22Rv1 (cell line): Measurements from ENCODE around the gene KRT83.
"Not testable (repeated sequence)": the region's sequence is repeated elsewhere in the genome, so short reads cannot be mapped to it uniquely, and the experiment has no call there.

Source experiments
- H3K27ac ChIP-seq: fragments of 450-650 bp; 2 replicates; pipeline ENCODE4 v1.5.1; 2017
- ZFX ChIP-seq: fragments of 450-650 bp; IDR thresholded peaks from 2 replicates; pipeline ENCODE4 v1.6.1; 2017; ENCODE audit warnings: antibody characterized with exemption, borderline replicate concordance
- TF ChIP-seq, protein P1 (sequence below): fragments of 450-650 bp; IDR thresholded peaks from 2 replicates; pipeline ENCODE4 v1.5.1; 2017; ENCODE audit warnings: mild to moderate bottlenecking

Gene KRT83

DNA sequence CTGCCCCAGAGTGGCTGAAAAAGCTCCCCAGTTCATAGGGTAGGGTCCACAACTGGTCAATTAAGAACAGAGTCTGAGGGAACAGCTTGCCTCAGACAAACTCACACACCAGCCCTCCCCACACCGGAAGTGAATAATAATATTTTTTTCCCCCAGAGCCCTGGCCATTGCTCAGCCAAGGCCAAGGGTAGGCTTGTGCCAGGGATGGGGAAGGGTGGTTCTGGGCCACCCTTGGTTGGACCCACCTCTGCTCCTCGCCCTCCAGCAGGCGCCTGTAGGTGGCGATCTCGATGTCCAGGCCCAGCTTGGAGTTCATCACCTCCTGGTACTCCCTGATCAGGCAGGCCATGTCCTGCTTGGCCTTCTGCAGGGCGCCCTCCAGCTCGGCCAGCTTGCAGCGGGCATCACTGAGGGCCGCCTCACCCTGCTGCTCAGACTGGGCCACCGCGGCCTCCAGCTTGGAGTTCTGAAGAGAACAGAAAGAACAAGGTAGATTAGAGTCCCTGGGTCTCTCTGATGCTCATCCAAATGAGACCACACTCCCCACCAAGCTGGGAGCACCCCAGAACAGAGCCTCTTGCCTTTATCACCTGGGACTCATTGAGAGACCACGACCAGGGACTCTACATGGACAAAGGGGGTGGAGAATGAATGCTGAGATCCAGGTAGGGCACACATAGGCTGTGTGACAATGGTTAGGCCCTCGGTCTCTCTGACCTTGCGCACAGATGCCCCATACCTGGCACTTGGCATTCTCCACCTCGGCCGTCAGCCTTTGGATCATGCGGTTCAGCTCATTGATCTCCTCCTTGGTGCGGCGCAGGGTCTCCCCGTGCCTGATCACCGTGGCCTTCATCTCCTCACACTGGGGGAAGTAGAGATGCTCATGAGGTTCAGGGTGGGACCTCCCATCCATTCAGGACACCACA, 34.1 kb downstream of the KRT83 start:
- not testable (repeated sequence) for H3K27ac ChIP-seq
- TF ChIP-seq, protein P1, sequence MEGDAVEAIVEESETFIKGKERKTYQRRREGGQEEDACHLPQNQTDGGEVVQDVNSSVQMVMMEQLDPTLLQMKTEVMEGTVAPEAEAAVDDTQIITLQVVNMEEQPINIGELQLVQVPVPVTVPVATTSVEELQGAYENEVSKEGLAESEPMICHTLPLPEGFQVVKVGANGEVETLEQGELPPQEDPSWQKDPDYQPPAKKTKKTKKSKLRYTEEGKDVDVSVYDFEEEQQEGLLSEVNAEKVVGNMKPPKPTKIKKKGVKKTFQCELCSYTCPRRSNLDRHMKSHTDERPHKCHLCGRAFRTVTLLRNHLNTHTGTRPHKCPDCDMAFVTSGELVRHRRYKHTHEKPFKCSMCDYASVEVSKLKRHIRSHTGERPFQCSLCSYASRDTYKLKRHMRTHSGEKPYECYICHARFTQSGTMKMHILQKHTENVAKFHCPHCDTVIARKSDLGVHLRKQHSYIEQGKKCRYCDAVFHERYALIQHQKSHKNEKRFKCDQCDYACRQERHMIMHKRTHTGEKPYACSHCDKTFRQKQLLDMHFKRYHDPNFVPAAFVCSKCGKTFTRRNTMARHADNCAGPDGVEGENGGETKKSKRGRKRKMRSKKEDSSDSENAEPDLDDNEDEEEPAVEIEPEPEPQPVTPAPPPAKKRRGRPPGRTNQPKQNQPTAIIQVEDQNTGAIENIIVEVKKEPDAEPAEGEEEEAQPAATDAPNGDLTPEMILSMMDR: peak; percentile 74

DNA sequence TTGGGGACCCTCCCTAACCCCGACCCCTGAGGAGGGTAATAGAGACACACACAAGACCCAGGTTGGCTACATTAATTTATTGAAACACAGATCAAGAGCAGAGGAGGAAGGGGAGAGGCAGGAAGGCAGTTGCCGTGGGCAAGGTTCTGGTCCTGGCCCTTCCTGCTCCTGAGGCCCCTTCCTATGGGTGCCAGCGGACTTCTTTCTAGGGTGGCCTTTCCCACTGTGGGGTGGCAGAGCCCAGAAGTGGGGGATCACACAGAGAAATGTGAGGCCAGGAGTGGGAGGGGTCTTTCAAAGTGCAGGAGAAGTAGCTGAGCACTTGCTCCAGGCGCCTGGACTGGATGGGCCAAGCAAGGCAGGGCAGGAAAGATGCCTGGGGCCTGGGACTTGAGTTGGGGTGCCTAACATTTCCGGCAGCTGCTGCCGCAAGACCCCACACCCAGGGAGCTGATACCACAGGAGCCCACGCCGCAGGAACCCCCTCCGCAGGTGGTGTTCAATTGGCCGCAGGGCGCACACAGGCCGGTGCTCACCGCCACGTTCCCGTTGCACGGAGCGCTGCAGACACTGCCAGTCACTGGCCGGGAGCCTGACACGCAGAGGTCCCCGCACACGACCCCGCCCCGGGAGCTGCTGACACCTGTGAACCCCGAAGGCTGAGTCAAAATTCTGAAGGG, 35.2 kb downstream of the KRT83 start:
- TF ChIP-seq, protein P1: no peak
- TF ChIP-seq ZFX: no peak
- no peak overlapping the region for H3K27ac ChIP-seq

DNA sequence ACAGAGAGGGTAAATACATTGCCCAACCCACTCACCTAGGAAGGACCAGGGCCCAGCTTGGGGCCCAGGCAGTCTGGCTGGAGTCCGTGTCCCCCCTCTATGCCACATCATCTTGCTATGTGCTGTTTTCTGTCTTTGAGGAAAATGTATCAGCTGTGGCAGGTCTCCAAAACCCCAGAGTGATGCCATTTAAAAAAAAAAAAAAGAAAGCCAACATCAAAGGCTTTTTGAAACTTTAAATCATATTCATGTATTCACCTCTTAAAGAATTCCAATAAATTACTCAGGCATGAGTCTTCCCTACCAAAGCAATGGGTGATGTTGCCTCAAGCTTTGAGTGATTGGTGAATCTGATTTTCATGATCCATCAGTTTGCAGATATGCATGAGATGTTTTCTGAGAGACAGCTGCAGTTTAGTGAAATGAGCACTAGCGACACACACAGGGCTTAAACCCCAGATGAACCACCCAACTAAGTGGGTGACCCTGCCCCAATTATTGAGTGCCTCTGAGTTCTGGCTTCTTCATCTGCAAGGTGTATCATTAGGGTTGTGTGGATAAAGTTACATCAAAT, 35.9 kb downstream of the KRT83 start:
- TF ChIP-seq, protein P1: no peak
- no peak for TF ChIP-seq ZFX
- H3K27ac ChIP-seq: no peak overlapping the region

DNA sequence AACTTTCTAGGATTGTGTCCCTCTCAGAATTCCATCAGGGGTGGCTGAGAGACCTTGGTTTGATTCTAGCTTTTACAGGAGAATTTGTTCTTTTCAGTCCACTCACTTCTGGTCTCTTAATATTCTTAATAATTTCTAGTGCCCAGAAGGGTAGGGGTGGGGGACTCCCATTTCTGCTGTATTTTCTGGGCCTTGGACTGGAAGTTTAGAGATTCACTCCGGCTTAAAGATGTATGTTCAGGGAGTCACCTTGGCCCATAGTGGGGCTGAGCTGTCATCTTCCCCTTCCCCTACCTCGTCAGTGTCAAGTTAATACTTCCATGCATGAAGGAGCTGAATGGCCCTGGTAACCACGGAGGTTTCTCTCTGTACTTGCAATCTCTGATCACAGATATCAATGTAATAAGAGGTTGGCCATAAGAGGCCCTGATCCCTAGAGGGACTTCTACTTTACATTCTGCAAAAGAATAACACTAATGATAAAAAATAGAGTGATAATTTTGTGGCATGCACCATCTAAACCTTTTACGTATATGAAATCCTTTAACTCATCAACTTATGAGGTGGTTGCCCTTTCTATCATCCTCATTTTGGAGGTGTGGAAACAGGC, 36.5 kb downstream of the KRT83 start:
- TF ChIP-seq, protein P1: no peak
- TF ChIP-seq ZFX: no peak
- no peak overlapping the region for H3K27ac ChIP-seq

DNA sequence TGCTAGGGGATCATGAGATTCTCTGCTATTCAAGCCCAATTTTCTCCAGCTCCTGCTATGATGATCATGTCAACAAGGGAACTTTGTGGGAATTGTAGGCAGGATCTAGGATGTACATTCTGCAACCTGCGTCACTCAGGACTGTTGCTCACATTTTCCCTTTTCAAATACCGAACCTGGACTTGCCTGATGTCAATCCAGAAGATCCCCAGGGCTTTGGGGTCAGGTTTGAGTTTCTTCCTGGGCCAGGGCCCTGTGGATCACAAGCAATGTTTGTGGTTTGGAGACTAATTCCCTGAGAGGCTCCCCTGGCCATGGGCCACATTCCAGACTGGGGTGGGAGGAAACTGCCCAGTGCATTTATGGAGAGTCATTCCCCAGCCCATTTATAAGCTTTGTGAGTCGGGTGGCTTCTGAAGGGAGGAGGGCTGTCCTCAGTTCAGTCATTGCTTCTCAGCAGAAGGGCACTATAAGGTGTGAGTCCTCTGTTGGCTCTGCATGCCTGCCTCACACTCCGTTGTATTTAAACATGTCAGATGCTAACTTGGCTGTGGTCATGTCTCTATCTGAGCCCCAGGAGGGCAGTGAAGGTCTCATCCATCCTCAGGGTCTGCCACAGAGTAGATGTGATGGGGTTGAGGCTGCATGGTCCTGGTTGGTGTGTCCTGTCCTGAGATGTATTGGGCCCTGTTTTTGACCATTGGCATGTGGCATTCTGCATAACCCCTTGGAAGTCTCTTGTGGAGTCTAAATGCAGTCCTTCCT, 40.2 kb downstream of the KRT83 start:
- TF ChIP-seq ZFX: no peak
- TF ChIP-seq, protein P1: no peak
- H3K27ac ChIP-seq: peak overlapping the region; percentile 46

DNA sequence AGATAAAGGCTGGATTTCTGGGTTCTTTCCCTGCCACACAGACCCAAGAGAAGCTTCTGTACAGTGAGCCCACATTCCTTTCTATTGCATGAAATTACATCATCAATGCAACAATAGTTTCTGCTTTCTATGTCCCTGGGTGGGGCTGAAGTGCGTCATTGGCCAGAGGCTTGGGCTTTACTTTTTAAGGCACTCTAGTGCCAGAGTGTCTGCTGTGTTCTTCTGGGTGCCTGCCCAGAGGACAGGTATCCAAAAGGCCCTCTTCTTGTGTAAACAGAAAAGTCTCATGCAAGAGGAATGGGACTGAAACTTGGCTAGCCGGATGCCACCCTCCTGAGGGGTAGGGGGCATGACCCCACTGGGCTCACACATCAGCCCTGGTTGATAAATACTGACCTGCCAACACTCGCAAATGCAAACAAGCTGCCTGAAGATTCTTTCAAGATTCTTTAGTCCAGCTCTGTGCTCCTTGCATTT, 40.8 kb downstream of the KRT83 start:
- peak overlapping the region; percentile 46 for H3K27ac ChIP-seq
- TF ChIP-seq ZFX: no peak
- TF ChIP-seq, protein P1: no peak
